Ureter (tissue), 1 donor: ENCODE measurements around the gene ITSN2. TPM values are rescaled to one million over a fixed set of nuclear protein-coding genes. Genes with fewer than 3 reads are reported as not detected.

ENCODE experiments used
- DNase-seq: peaks from one replicate; pipeline ENCODE4 v3.0.0-alpha.2; 2020; ENCODE audit warnings: low spot score
- total RNA-seq: library from RNA; stranded (reverse); gene quantifications from one replicate; pipeline ENCODE4 v1.2.4, GENCODE V29; 2023
- donor health status: DM: yes; HTN: yes; CAD: no.

The ITSN2 gene
- total RNA-seq, 1 donor from 2014 or later, result 61.2 TPM

DNA sequence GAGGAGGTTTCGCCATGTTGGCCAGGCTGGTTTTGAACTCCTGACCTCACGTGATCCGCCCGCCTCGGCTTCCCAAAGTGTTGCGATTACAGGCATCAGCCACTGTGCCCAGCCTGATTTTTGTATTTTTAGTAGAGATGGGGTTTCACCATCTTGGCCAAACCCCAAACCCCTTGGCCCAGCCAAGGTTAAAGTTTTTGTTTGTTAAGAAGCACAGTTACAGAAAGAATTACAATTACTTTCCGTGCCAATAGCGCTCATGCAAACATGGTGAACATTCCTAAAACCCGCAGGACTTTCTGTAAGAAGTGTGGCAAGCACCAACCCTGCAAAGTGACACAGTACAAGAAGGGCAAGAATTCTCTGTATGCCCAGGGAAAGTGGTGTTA, 26.1 kb downstream of the ITSN2 start:
- no peak for DNase-seq

- DNase-seq, result no peak
Observed at GRCh38 chr2:24332791-24333540, 27.4 kb downstream of the ITSN2 start.

DNA sequence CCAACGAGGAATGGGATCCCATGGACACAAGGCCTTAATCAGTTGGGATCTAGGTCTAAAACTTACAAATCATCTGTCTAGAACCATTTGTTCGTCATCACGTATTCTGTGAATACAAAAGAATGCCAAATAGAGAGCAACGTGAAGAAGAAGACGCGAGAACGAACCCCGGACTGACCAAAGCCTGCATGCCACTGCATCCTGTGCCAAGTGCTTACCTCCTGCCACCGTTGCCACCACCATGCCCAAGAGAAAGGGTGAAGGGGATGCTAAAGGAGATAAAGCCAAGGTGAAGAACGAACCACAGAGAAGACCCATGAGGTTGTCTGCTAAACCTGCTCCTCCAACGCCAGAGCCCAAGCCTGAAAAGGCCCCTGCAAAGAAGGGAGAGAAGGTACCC, 30.2 kb downstream of the ITSN2 start:
- no peak for DNase-seq

DNA sequence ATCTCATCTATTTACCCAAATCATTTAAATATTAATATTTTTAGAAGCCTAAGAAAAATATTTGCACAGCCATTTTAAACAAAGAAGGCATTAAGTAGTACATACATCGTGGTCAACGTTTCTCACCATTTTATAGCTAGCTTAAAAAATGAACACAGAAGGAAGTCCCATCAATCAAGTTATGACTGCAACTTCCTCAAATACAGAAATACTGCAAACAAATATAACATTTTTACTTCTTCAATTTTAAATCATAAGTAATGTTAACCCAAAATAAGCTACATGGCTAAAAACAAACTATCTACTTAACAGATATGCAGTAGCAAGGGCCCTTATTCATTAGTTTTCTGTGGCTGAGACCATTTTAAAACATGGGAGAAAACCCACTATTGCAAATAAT, 30.6 kb downstream of the ITSN2 start:
- no peak for DNase-seq

DNA sequence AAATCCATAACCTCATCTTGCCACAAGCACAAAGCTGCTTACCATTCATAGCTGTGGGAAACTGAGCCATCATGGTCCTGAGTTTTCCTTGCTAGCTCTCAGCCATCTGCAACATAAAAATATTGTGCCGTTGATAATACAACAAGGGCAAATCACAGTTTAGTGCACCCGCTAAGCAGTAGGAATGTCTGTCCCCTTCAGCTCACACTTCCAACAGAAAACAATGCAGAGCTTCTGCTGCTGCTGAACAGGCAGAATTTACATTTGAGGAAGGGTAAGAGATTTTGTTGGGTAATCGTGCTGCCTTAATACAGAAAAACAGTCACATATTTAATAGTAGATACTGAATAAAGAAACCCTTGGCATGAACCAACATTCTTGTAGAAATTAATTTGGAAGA, 32.3 kb downstream of the ITSN2 start:
- no peak for DNase-seq

DNA sequence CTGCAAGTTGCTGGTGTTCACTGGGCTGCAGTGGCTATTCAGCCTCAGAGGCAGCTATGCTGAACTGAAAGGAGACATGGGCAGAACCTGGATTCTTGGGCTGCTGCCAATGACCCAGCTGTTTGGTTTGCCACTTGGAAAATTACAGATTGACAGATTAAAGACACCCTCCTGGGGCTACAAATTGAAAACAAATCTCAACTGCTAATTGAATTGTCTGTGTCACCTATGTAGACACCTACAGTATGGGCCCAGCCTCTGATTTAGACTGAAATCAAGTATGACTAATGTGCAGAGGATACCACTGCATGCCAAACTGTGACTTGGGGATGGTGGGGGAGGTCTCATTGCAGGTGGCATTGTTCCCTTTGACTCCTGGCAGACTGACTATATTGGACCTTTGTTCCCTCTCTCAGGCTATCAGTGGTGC, 42.8 kb downstream of the ITSN2 start:
- DNase-seq, result no peak

GRCh38 chr2:24315669-24316068, 44.7 kb downstream of the ITSN2 start:
- DNase-seq, result no peak

- no peak for DNase-seq
Observed at GRCh38 chr2:24313744-24314632, 46.3 kb downstream of the ITSN2 start.

DNA sequence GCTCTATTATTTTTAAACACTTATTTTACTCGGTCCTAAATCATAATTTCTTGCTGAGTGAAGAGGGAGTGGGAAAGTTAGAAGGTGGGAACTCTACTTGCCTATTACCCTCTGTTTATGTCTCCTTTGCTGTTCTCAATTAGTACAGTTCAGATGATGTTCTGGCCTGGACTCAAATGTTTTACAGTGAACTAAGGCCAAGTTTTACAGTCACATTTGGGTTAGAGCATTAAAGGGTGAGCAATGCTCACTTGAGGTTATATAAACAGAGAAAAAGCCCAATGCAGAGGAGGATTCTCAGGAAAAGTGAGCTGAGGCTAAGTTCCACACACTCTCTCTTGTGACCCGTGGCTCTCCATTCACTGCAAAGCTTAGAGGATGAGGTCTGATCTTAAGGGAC, 52.4 kb downstream of the ITSN2 start:
- DNase-seq, result no peak

DNA sequence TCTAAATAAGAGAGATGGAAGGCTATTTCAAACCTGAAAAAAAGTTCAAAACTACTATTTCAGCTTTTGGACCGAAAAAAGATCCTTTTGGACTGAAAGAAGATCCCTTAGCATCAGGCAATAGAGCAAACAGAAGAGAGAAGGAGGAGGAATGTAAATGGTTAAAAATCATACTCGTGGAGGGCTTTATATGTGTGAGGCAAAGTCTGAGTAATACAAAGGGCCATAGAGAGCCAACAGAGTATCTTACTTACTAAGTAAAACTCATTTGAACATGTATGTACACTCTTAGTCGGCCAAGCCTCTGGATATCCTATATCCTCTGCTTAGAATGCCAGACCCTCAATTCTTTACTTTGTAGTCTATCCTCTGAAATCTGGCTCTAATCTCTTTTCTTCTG, 55.7 kb downstream of the ITSN2 start:
- no peak for DNase-seq

GRCh38 chr2:24304098-24304497, 56.2 kb downstream of the ITSN2 start:
- DNase-seq, result peak; percentile 81

DNA sequence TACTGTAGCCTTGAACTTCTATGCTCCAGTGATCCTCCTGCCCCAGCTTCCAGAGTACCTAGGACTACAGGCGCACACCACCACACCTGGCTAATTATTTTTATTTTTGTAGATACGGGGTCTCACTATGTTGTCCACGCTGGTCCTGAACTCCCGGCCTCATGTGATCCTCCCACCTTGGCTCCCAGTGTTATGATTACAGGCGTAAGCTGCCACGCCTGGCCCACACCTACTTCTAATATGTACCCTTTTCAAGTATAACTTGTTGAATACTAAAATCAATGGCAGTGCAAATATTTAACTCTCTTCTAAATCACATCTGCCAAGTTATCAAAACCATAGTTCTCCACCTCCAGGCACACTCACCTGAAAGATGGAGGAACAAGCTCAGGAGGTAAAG, 58.7 kb downstream of the ITSN2 start:
- DNase-seq, result no peak

GRCh38 chr2:24297663-24298062, 62.7 kb downstream of the ITSN2 start:
- DNase-seq, result no peak

GRCh38 chr2:24287171-24287570, 73.2 kb downstream of the ITSN2 start:
- DNase-seq, result no peak

- DNase-seq, result no peak
Observed at GRCh38 chr2:24285484-24286152, 74.7 kb downstream of the ITSN2 start.

- no peak for DNase-seq
Observed at GRCh38 chr2:24280645-24281044, 79.7 kb downstream of the ITSN2 start.

- DNase-seq, result no peak
Observed at GRCh38 chr2:24280161-24280560, 80.2 kb downstream of the ITSN2 start.

DNA sequence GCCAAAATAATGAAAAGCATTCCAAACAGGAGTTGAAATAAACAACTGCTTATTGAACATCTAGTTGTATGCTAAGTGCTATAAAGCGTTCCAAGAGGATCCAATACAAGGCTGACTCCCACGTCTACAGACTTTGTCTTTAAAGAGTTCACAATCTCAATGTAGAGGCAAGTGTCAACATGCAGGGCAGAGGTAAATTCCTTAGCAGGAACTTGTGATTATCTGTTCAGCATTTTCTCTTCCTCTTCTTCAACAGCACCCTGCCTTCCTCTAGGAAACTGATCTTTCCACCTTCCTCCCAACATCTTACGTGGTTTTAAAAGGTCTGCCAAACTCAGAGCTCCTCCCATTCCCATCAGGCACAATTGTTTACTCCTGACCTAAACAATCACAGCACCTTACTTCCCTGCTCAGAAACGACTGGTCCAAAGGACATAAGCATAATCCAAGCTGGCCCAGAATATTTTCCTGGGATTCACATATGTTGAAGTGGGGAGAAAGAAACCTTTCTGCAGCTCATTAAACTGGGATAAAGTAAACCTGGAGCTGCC, 83.9 kb downstream of the ITSN2 start:
- no peak for DNase-seq

DNA sequence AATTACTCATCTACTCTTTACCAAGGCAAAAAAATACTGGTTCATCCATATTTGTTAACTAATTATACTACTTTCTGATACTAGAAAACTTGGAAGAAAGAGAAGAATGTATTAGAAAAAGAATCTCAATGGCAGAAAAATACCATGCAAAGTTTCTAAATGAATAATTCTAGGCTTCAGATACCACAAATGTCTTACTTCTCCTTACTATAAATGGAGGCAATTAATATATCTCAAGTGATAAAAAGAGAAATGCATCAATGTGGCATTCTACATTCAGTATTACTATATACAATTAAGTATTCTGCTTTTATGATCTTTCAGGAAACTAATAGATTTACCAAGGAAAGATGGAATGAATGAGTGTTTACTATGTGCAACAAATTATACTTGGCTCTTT, 85.5 kb downstream of the ITSN2 start:
- no peak for DNase-seq

GRCh38 chr2:24273598-24273997, 86.7 kb downstream of the ITSN2 start:
- DNase-seq, result no peak

DNA sequence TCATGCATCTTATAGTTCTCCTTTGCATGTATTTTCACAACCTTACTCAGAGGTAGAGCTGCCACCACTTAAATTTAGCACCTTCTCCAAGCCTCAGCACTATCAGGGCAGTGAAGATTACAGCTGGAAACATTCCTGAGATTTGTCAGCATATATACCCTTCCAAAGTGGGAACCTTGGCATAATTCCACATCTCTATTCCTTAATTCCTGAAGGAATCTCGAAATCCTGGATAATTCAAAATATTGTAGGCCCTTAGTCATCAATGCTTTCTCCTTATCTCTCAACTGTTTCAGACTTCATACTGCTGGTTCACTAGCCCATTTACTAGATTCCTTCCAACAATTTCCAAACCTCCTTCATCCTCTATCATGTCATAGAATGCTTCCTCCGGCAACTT, 87.4 kb downstream of the ITSN2 start:
- DNase-seq, result no peak

GRCh38 chr2:24272161-24272802, 88.1 kb downstream of the ITSN2 start:
- no peak for DNase-seq
